A673 (cell line): Measurements from ENCODE around the gene SSNA1.

Experiments used
- EZH2 ChIP-seq: fragments of 200-600 bp; sonication (generic); IDR thresholded peaks from 2 replicates; pipeline ENCODE4 v1.6.1; 2017; ENCODE audit warnings: borderline replicate concordance, low read depth, mild to moderate bottlenecking, mixed read lengths, antibody characterized with exemption, low read length; ENCODE audit not compliant: poor library complexity, severe bottlenecking
- TF ChIP-seq, protein P1 (sequence below): fragments of 300-800, 200-600 bp; sonication (generic); conservative IDR thresholded peaks from 2 replicates; pipeline ENCODE4 v1.5.1; 2017; ENCODE audit warnings: low read depth, mild to moderate bottlenecking, antibody characterized with exemption, low read length, moderate library complexity, mixed read lengths

- TF ChIP-seq, protein P1, sequence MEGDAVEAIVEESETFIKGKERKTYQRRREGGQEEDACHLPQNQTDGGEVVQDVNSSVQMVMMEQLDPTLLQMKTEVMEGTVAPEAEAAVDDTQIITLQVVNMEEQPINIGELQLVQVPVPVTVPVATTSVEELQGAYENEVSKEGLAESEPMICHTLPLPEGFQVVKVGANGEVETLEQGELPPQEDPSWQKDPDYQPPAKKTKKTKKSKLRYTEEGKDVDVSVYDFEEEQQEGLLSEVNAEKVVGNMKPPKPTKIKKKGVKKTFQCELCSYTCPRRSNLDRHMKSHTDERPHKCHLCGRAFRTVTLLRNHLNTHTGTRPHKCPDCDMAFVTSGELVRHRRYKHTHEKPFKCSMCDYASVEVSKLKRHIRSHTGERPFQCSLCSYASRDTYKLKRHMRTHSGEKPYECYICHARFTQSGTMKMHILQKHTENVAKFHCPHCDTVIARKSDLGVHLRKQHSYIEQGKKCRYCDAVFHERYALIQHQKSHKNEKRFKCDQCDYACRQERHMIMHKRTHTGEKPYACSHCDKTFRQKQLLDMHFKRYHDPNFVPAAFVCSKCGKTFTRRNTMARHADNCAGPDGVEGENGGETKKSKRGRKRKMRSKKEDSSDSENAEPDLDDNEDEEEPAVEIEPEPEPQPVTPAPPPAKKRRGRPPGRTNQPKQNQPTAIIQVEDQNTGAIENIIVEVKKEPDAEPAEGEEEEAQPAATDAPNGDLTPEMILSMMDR: no peak
- TF ChIP-seq EZH2: no peak
These were observed 2.6 kb upstream of the SSNA1 start for GRCh38 chr9:137185921-137186320.
